Activated CD4-positive, alpha-beta T cell treated with anti-CD3 and anti-CD28 coated beads, Interleukin-2, amount 10 ng/mL, durations not matched to agents 24 days and 14 days (primary cell): Measurements from ENCODE around the gene CABLES1. TPM values are rescaled to one million over a fixed set of nuclear protein-coding genes. Genes with fewer than 3 reads are reported as not detected.

Experiments
- DNase-seq: peaks from one replicate; pipeline ENCODE4 v3.0.0; 2022
- H3K27ac Mint-ChIP-seq: one replicate; pipeline ENCODE4 v1.8.0; 2022; ENCODE audit warnings: mild to moderate bottlenecking, mixed read lengths
- H3K27me3 Mint-ChIP-seq: one replicate; pipeline ENCODE4 v1.8.0; 2022; ENCODE audit warnings: mixed read lengths
- H3K36me3 Mint-ChIP-seq: one replicate; pipeline ENCODE4 v1.8.0; 2022; ENCODE audit warnings: low read depth, mild to moderate bottlenecking, mixed read lengths
- H3K4me1 Mint-ChIP-seq: one replicate; pipeline ENCODE4 v1.8.0; 2021; ENCODE audit warnings: mixed read lengths
- H3K4me3 Mint-ChIP-seq: one replicate; pipeline ENCODE4 v1.8.0; 2022; ENCODE audit warnings: mild to moderate bottlenecking, moderate library complexity, mixed read lengths
- H3K9me3 Mint-ChIP-seq: one replicate; pipeline ENCODE4 v1.8.0; 2021; ENCODE audit warnings: mixed read lengths
- intact Hi-C: fragments of 100-400 bp; cut with micrococcal nuclease; formaldehyde crosslinking; loops from one replicate; pipeline ENCODE4 v1.15.1; 2023
- total RNA-seq: library from RNA; stranded (reverse); gene quantifications from 2 replicates; pipeline ENCODE4 v1.2.3, GENCODE V29; 2022

Gene CABLES1
- total RNA-seq, 1 donor from 2014 or later, result 6.4 TPM

DNA sequence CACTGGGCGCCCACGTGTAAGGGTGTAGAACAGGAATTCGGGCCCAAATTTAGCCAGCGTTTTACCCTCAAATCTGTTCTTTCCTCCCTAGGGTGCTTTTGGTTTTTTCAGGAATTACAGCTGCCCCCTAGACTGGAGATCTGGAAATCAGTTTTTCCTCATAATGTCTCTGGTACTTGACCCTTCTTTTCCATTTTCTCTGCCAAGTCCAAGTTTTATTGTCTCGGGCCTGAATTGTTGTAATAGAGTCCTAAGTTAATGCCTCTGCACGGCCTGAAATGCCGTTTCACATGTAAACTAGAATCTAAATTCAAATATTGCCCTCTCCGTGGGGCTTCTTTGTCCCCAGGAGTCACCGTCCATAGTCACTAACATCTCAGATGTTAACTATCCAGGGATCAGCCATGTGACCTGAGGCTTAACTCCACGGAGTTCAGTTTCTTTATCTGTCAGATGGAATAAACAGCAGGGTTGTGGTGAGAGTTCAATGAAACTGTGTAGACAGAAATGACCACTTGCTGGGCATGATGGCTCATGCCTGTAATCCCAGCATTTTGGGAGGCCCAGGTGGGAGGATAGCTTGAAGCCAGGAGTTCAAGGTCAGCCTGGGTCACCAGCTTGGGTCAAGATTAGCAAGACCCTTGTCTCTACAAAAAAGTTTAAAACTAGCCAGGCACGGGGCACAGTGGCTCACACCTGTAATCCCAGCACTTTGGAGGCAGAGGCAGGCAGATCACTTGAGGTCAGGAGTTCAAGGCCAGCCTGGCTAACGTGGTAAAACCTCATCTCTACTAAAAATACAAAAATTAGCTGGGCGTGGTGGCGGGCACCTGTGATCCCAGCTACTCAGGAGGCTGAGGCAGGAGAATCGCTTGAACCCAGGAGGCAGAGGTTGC, 12.7 kb upstream of the CABLES1 start:
- Mint-ChIP-seq H3K4me3 (no peak overlapping the region), H3K27ac (no peak overlapping the region), H3K9me3 (no peaks in the 10 kb centered on the region), H3K27me3 (peaks cover 5% of the 10 kb centered on the region), H3K4me1 (peaks cover 1% of the 10 kb centered on the region), H3K36me3 (no peaks in the 10 kb centered on the region)
- intact Hi-C loops, result no loop called here
- DNase-seq, result no peak

- Mint-ChIP-seq H3K27me3 (peaks cover 2% of the 10 kb centered on the region), H3K36me3 (no peaks in the 10 kb centered on the region), H3K27ac (no peak overlapping the region), H3K4me3 (no peak overlapping the region), H3K4me1 (no peaks in the 10 kb centered on the region), H3K9me3 (no peaks in the 10 kb centered on the region)
- DNase-seq, result no peak
- intact Hi-C loops, result no loop called here
Measured at GRCh38 chr18:23126376-23127056, 8.8 kb upstream of the CABLES1 start.

- no peak overlapping the region for H3K27ac Mint-ChIP-seq
- intact Hi-C loops, result no loop called here
- peaks cover 2% of the 10 kb centered on the region for H3K27me3 Mint-ChIP-seq
- no peak for DNase-seq
- peaks cover 3% of the 10 kb centered on the region for H3K4me1 Mint-ChIP-seq
- H3K4me3 Mint-ChIP-seq, result no peak overlapping the region
- H3K36me3 Mint-ChIP-seq, result no peaks in the 10 kb centered on the region
- H3K9me3 Mint-ChIP-seq, result no peaks in the 10 kb centered on the region
Measured at GRCh38 chr18:23127090-23127489, 8.2 kb upstream of the CABLES1 start.

DNA sequence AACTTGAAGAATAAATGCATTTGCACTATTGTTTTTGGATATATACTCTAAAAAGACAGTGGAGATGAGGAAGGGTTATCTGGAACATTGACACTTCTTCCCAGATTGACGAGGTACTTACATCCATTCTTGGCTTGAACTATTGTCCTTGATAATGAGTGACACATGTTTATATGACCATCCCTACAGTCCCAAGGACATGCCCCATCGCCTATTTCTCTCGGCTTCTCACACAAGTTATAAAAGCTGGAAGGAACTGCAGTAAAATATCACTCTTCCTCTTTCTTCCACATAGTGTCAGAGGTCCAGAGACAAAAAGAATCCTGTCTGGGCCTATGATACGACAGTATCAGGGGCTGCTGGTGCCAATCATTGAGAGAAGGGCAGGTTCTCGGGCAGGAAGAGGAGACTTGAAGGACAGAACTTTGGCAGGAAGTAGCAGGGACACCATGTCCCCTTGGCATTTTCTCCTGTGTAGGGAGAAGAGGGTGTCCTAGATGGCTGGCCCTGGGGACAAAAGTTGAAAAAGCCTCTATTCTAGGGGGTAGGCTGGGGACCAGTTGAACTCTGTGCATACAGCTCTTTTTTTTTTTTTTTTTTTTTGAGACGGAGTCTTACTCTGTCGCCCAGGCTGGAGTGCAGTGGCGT, 5.8 kb upstream of the CABLES1 start:
- H3K4me1 Mint-ChIP-seq, result peaks cover 9% of the 10 kb centered on the region
- H3K4me3 Mint-ChIP-seq, result no peak overlapping the region
- no peak overlapping the region for H3K27ac Mint-ChIP-seq
- intact Hi-C loops, result loop anchor here (5.0 to 10.0 kb wide), 2 partner anchors 197 to 375 kb away; partner anchors contain the start of genes RBBP8 and RMC1
- H3K36me3 Mint-ChIP-seq, result no peaks in the 10 kb centered on the region
- no peaks in the 10 kb centered on the region for H3K9me3 Mint-ChIP-seq
- no peak for DNase-seq
- peaks cover 4% of the 10 kb centered on the region for H3K27me3 Mint-ChIP-seq

GRCh38 chr18:23131693-23132319, 3.5 kb upstream of the CABLES1 start:
- intact Hi-C loops, result loop anchor here (1.0 to 10.0 kb wide), 5 partner anchors 200 to 373 kb away; partner anchors contain the start of genes RBBP8 and RMC1
- peaks cover 13% of the 10 kb centered on the region for H3K4me1 Mint-ChIP-seq
- no peak overlapping the region for H3K4me3 Mint-ChIP-seq
- peaks cover 8% of the 10 kb centered on the region for H3K27me3 Mint-ChIP-seq
- H3K27ac Mint-ChIP-seq, result no peak overlapping the region
- peak; percentile 89 for DNase-seq
- no peaks in the 10 kb centered on the region for H3K36me3 Mint-ChIP-seq
- H3K9me3 Mint-ChIP-seq, result no peaks in the 10 kb centered on the region

GRCh38 chr18:23133860-23134779, 1.2 kb upstream of the CABLES1 start:
- Mint-ChIP-seq H3K4me1 (peaks cover 13% of the 10 kb centered on the region), H3K36me3 (peaks cover 2% of the 10 kb centered on the region), H3K4me3 (peak overlapping the region; percentile 87), H3K27ac (peak overlapping the region; percentile 75), H3K27me3 (peaks cover 26% of the 10 kb centered on the region), H3K9me3 (no peaks in the 10 kb centered on the region)
- intact Hi-C loops, result loop anchor here (1.0 to 10.0 kb wide), 4 partner anchors 97 to 371 kb away; partner anchors contain the start of genes RBBP8 and RMC1
- DNase-seq, result peak; percentile 79

GRCh38 chr18:23135550-23136325, 453 bp downstream of the CABLES1 start:
- H3K27me3 Mint-ChIP-seq, result peaks cover 30% of the 10 kb centered on the region

GRCh38 chr18:23136326-23137096, 1.2 kb downstream of the CABLES1 start:
- H3K27me3 Mint-ChIP-seq, result peaks cover 30% of the 10 kb centered on the region
- intact Hi-C loops, result loop anchor here (10.0 kb wide), 1 partner anchor 368 kb away; the partner anchor contains the start of gene RMC1
- H3K4me1 Mint-ChIP-seq, result peaks cover 13% of the 10 kb centered on the region
- DNase-seq, result peak; percentile 72
- H3K36me3 Mint-ChIP-seq, result peaks cover 2% of the 10 kb centered on the region
- peak overlapping the region; percentile 65 for H3K4me3 Mint-ChIP-seq
- H3K27ac Mint-ChIP-seq, result no peak overlapping the region
- H3K9me3 Mint-ChIP-seq, result no peaks in the 10 kb centered on the region

More at GRCh38 chr18:23135550-23136325, 453 bp downstream of the CABLES1 start:
- Mint-ChIP-seq H3K9me3 (no peaks in the 10 kb centered on the region), H3K4me3 (peak overlapping the region; percentile 71), H3K4me1 (peaks cover 13% of the 10 kb centered on the region), H3K36me3 (peaks cover 2% of the 10 kb centered on the region), H3K27ac (no peak overlapping the region)
- intact Hi-C loops, result loop anchor here (2.0 to 10.0 kb wide), 2 partner anchors 95 to 369 kb away; partner anchors contain the start of gene RMC1
- DNase-seq, result peak; percentile 80

DNA sequence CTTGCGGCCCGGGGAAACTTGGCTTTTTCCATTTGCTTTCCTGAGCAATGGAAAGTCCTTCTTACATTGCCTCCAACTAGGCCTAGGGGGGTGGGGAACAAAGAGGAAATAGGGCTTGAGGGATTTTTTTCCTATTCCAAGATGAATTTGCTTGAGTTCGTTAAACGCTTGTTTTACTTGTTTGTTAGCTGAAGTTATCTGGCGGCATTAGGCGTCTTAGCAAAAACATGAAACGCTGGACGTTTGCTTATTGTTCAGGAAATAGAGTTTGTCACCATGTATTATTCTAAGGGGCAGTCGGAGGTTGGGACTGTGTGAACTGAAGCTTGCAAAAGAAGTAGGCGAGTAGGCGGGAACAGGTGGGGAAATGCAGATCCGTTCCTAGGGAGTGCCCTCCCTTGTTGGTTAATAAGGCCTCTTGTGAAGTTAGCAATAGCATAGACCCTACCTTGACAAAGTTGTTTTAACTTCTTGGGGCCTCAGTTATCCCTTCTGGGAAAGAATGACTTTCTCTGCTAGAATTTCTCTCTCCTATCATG, 1.9 kb downstream of the CABLES1 start:
- Mint-ChIP-seq H3K27ac (no peak overlapping the region), H3K4me3 (peak overlapping the region; percentile 65), H3K36me3 (peaks cover 2% of the 10 kb centered on the region), H3K9me3 (no peaks in the 10 kb centered on the region), H3K4me1 (peaks cover 10% of the 10 kb centered on the region), H3K27me3 (peaks cover 30% of the 10 kb centered on the region)
- DNase-seq, result no peak
- intact Hi-C loops, result loop anchor here (10.0 kb wide), 1 partner anchor 368 kb away; the partner anchor contains the start of gene RMC1

GRCh38 chr18:23137788-23138216, 2.5 kb downstream of the CABLES1 start:
- no peak for DNase-seq
- Mint-ChIP-seq H3K27ac (no peak overlapping the region), H3K27me3 (peaks cover 30% of the 10 kb centered on the region), H3K4me1 (peaks cover 15% of the 10 kb centered on the region), H3K36me3 (peaks cover 2% of the 10 kb centered on the region), H3K9me3 (no peaks in the 10 kb centered on the region), H3K4me3 (peak overlapping the region; percentile 65)
- intact Hi-C loops, result loop anchor here (10.0 kb wide), 1 partner anchor 367 kb away; the partner anchor contains the start of gene RMC1

GRCh38 chr18:23138471-23138870, 3.2 kb downstream of the CABLES1 start:
- intact Hi-C loops, result loop anchor here (10.0 kb wide), 1 partner anchor 366 kb away; the partner anchor contains the start of gene RMC1
- Mint-ChIP-seq H3K4me3 (no peak overlapping the region), H3K9me3 (no peaks in the 10 kb centered on the region), H3K27me3 (peaks cover 30% of the 10 kb centered on the region), H3K27ac (no peak overlapping the region), H3K4me1 (peaks cover 20% of the 10 kb centered on the region), H3K36me3 (peaks cover 2% of the 10 kb centered on the region)
- DNase-seq, result no peak
